SH-SY5Y (cell line): ENCODE measurements around the gene MBOAT2.

Experiments used
- GATA2 ChIP-seq: IDR thresholded peaks from 2 replicates; pipeline ENCODE4 v1.6.1; 2011; ENCODE audit warnings: mild to moderate bottlenecking, low read depth, low read length
- GATA3 ChIP-seq: IDR thresholded peaks from 2 replicates; pipeline ENCODE4 v1.6.1; 2011; ENCODE audit warnings: low read depth, mild to moderate bottlenecking, low read length, moderate library complexity

DNA sequence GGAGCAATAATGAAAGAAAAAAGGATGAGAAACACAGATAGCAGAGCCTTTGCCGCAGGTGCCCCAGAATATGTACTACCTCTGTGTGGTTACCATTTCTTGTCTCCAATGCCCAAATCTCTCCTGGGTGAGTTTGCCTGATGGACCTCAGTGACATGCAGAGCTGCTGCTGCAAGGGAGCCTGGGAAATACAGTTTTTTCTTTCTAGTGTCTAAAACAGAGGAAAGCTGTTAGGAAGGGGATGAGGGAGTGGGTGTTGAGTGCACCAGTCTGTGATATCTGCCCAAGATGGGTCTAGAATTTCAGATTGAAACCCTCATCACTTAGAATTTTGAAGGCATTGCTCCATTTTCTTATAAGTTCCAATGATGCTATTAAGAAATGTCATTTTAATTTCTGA, 9.9 kb upstream of the MBOAT2 start:
- TF ChIP-seq GATA2, result no peak
- no peak for TF ChIP-seq GATA3
